Kidney epithelial cell (primary cell): Measurements from ENCODE around the gene ALDH1A1. TPM values are rescaled to one million over a fixed set of nuclear protein-coding genes. Genes with fewer than 3 reads are reported as not detected.

ENCODE experiments used
- DNase-seq: peaks from one replicate; pipeline ENCODE4 v3.0.0-alpha.2; 2010; ENCODE audit warnings: low read depth
- H3K27me3 ChIP-seq: 2 replicates; pipeline ENCODE4 v1.6.0; 2011; ENCODE audit warnings: low read length; ENCODE audit not compliant: control insufficient read depth, insufficient read depth
- H3K36me3 ChIP-seq: 2 replicates; pipeline ENCODE4 v1.5.1; 2011; ENCODE audit warnings: low read length; ENCODE audit not compliant: control insufficient read depth, insufficient read depth
- H3K4me3 ChIP-seq: 2 replicates; pipeline ENCODE4 v1.5.1; 2011; ENCODE audit warnings: low read depth, mild to moderate bottlenecking, control low read depth, low read length
- total RNA-seq: library from RNA; depleted of rRNA; stranded (reverse); fragments of >200 nt; gene quantifications from 2 replicates; pipeline ENCODE4 v1.2.3, GENCODE V29; 2015
- TF ChIP-seq, protein P1 (sequence below): IDR thresholded peaks from 2 replicates; pipeline ENCODE4 v1.5.1; 2011; ENCODE audit warnings: mild to moderate bottlenecking, moderate library complexity, low read length, control low read depth, inconsistent platforms; ENCODE audit not compliant: insufficient read depth, poor library complexity, severe bottlenecking

The ALDH1A1 gene
- total RNA-seq, 1 donor from 2014 or later, result 3.6 TPM

DNA sequence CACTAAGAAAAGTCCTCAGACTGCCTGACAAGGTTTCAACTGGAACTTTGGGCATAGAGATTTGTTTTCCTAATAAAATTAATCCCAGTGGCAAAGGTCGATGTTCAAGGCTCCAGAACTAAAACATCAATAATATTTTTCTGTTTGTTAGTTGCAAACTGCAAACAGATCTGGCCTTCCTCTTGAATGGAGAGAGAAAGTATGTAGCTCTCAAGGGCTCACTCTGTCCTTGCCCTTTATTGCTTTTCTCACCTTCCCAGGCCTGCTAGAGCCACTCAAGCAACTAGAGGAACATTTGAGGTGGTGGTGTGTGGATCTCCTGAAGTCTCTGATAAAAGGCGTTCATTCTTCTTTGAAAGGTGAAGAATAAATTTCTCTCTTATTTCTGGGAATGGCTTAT lies 16.6 kb downstream of the ALDH1A1 start:
- H3K27me3 ChIP-seq, result no peaks in the 10 kb centered on the region

DNA sequence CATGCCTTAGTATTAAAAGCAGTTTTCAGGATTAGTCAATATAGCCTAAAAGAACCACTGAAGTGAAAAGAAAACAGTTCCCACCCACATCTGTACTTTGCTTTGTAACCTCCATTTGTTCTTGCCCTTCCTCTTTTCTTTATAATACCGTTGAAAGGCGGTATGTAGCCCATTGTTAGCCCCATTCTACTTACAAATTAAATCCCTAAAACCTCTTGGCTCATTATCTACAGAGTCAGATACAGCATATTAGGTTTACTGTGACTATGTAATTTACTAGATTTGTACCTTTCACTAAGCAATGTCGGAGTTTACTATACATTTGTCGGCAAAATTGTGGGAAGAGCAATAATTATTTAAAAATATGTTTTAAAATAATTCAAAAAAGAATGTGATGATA lies 17.3 kb downstream of the ALDH1A1 start:
- Histone ChIP-seq H3K36me3 (no peaks in the 10 kb centered on the region), H3K27me3 (no peaks in the 10 kb centered on the region), H3K4me3 (no peak overlapping the region)
- no peak for DNase-seq
- TF ChIP-seq, protein P1, sequence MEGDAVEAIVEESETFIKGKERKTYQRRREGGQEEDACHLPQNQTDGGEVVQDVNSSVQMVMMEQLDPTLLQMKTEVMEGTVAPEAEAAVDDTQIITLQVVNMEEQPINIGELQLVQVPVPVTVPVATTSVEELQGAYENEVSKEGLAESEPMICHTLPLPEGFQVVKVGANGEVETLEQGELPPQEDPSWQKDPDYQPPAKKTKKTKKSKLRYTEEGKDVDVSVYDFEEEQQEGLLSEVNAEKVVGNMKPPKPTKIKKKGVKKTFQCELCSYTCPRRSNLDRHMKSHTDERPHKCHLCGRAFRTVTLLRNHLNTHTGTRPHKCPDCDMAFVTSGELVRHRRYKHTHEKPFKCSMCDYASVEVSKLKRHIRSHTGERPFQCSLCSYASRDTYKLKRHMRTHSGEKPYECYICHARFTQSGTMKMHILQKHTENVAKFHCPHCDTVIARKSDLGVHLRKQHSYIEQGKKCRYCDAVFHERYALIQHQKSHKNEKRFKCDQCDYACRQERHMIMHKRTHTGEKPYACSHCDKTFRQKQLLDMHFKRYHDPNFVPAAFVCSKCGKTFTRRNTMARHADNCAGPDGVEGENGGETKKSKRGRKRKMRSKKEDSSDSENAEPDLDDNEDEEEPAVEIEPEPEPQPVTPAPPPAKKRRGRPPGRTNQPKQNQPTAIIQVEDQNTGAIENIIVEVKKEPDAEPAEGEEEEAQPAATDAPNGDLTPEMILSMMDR, result no peak

More for the DNA sequence above, 16.6 kb downstream of the ALDH1A1 start:
- DNase-seq, result no peak
- Histone ChIP-seq H3K36me3 (no peaks in the 10 kb centered on the region), H3K4me3 (no peak overlapping the region)
- TF ChIP-seq, protein P1, result no peak

DNA sequence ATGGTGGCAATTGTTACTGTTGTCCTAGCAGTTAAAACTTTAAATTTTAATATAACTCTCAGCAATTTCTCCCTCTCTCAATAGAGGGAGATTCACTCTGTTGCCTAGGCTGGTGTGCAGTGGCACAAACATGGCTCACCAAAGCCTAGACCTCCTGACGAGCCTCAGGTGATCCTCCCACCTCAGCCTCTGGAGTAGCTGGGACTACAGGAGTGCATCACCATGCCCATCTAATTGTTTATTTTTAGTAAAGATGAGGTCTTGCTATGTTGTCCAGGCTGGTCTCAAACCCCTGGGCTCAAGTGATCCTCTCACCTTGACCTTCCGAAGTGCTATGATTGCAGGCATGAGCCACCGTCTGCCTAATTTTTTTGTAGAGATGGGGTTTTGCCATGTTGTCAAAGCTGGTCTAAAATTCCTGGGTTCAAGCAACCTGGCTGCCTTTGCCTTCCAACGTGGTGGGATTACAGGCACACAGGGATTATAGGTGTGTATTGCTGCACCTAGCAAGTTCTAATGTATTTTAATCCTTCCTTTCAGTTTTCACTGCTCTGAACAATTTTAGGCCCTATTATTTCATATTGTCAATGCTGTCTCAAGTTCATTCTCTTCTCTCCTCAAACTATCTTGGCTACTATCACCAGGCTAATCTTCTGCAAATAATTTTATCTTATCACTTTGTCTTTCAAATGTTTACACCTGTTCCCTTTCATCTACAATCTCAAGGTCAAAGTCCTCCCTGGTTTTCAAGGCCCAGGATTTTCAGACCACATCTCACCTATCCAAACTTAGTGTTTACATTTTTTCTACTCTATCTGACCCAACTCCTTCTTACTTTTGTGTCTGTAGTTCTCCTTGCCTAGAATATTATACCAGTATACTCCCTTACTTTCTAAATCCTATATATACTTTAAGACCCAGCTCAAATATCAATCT lies 18.9 kb downstream of the ALDH1A1 start:
- Histone ChIP-seq H3K27me3 (no peaks in the 10 kb centered on the region), H3K4me3 (no peak overlapping the region), H3K36me3 (no peaks in the 10 kb centered on the region)
- DNase-seq, result no peak
- TF ChIP-seq, protein P1, result no peak

DNA sequence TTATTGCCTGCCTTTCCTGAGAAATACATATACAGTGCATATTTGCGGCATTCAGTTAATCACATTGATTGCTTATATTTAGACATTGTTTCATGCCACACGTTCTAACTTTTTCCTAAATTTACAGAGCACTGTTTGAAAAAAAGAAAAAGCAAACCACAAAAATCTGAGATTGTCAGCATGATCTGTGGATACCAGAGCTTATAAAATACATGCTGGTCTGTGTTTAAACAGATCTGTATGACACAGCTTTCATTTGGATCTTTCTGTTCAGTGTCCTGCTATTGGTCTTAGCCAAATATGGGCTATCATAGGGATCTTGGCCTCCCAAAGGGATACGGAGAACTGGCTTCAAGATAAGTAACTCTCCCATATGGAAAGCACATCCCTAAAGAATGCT lies 20.2 kb downstream of the ALDH1A1 start:
- Histone ChIP-seq H3K27me3 (no peaks in the 10 kb centered on the region), H3K4me3 (no peak overlapping the region), H3K36me3 (no peaks in the 10 kb centered on the region)
- TF ChIP-seq, protein P1, result no peak
- DNase-seq, result no peak

DNA sequence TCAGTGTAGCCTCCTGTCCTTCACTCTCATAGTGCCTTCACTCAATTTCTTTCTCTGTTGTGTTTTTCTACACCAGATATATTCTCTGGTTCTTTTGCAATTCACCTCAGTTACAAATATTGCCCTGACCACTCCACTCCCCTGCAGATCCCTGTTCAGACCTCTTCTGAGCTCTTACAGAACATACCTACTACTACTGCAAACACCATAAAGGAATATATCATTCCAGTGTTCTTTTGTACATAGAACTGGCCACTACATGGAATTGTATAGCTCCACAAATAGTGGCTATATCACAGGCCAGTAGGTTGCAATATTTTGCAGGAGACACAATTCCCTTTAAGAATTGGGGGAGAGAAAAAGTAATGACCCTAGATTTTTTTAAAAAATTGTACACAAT lies 21.0 kb downstream of the ALDH1A1 start:
- Histone ChIP-seq H3K27me3 (no peaks in the 10 kb centered on the region), H3K4me3 (no peak overlapping the region), H3K36me3 (no peaks in the 10 kb centered on the region)
- TF ChIP-seq, protein P1, result no peak
- DNase-seq, result no peak
